Measurements from ENCODE around the gene UBL4B.

The UBL4B gene

GRCh38 chr1:110084227-110085078, 27.8 kb upstream of the UBL4B start:
- Histone ChIP-seq H3K27me3 (ENCODE audit: control insufficient read depth, insufficient read depth, low read length) (peaks cover 56% of the 10 kb centered on the region), H3K4me1 (ENCODE audit: control insufficient read depth, insufficient read depth, low read length) (peaks cover 2% of the 10 kb centered on the region; the same call in 1 of the 2 replicates), H3K36me3 (ENCODE audit: control insufficient read depth, insufficient read depth, low read length) (no peaks in the 10 kb centered on the region), H3K27ac (ENCODE audit: low read length) (no peak overlapping the region), H3K9me3 (ENCODE audit: control insufficient read depth, insufficient read depth, low read length) (no peaks in the 10 kb centered on the region), H3K4me3 (ENCODE audit: low read length) (peak overlapping the region; percentile 33)
- DNase-seq (ENCODE audit: low read depth, low spot score), result no peak
- no CpG with 5 or more reads among the region's 72 CpGs for whole genome bisulfite sequencing (ENCODE audit: insufficient coverage, insufficient read length)

- Histone ChIP-seq H3K36me3 (ENCODE audit: control insufficient read depth, insufficient read depth, low read length) (no peaks in the 10 kb centered on the region), H3K27me3 (ENCODE audit: control insufficient read depth, insufficient read depth, low read length) (peaks cover 56% of the 10 kb centered on the region), H3K27ac (ENCODE audit: low read length) (no peak overlapping the region), H3K4me3 (ENCODE audit: low read length) (no peak overlapping the region), H3K4me1 (ENCODE audit: control insufficient read depth, insufficient read depth, low read length) (peaks cover 4% of the 10 kb centered on the region; the same call in 1 of the 2 replicates), H3K9me3 (ENCODE audit: control insufficient read depth, insufficient read depth, low read length) (no peaks in the 10 kb centered on the region)
- no peak for DNase-seq (ENCODE audit: low read depth, low spot score)
- WGBS (ENCODE audit: insufficient coverage, insufficient read length), result no CpG with 5 or more reads among the region's 5 CpGs
These were observed 26.6 kb upstream of the UBL4B start for GRCh38 chr1:110085671-110086070.

- no peak for DNase-seq (ENCODE audit: low read depth, low spot score)
- no peak overlapping the region for H3K4me3 ChIP-seq (ENCODE audit: low read length)
- H3K9me3 ChIP-seq (ENCODE audit: control insufficient read depth, insufficient read depth, low read length), result no peaks in the 10 kb centered on the region
- no peaks in the 10 kb centered on the region for H3K36me3 ChIP-seq (ENCODE audit: control insufficient read depth, insufficient read depth, low read length)
- no peak overlapping the region for H3K27ac ChIP-seq (ENCODE audit: low read length)
- peaks cover 4% of the 10 kb centered on the region; the same call in 1 of the 2 replicates for H3K4me1 ChIP-seq (ENCODE audit: control insufficient read depth, insufficient read depth, low read length)
- H3K27me3 ChIP-seq (ENCODE audit: control insufficient read depth, insufficient read depth, low read length), result peaks cover 52% of the 10 kb centered on the region
- no CpG with 5 or more reads among the region's 4 CpGs for WGBS (ENCODE audit: insufficient coverage, insufficient read length)
These were observed 25.3 kb upstream of the UBL4B start for GRCh38 chr1:110086961-110087360.

- Histone ChIP-seq H3K4me3 (ENCODE audit: low read length) (no peak overlapping the region), H3K27me3 (ENCODE audit: control insufficient read depth, insufficient read depth, low read length) (peaks cover 42% of the 10 kb centered on the region), H3K36me3 (ENCODE audit: control insufficient read depth, insufficient read depth, low read length) (no peaks in the 10 kb centered on the region), H3K4me1 (ENCODE audit: control insufficient read depth, insufficient read depth, low read length) (peaks cover 4% of the 10 kb centered on the region; the same call in 1 of the 2 replicates), H3K9me3 (ENCODE audit: control insufficient read depth, insufficient read depth, low read length) (no peaks in the 10 kb centered on the region), H3K27ac (ENCODE audit: low read length) (no peak overlapping the region)
- DNase-seq (ENCODE audit: low read depth, low spot score), result no peak
- WGBS (ENCODE audit: insufficient coverage, insufficient read length), result no CpG with 5 or more reads among the region's 15 CpGs
These were observed 24.2 kb upstream of the UBL4B start for GRCh38 chr1:110087812-110088738.

GRCh38 chr1:110088739-110089316, 23.4 kb upstream of the UBL4B start:
- peaks cover 35% of the 10 kb centered on the region for H3K27me3 ChIP-seq (ENCODE audit: control insufficient read depth, insufficient read depth, low read length)
- H3K36me3 ChIP-seq (ENCODE audit: control insufficient read depth, insufficient read depth, low read length), result no peaks in the 10 kb centered on the region
- H3K9me3 ChIP-seq (ENCODE audit: control insufficient read depth, insufficient read depth, low read length), result no peaks in the 10 kb centered on the region
- no peak overlapping the region for H3K27ac ChIP-seq (ENCODE audit: low read length)
- H3K4me1 ChIP-seq (ENCODE audit: control insufficient read depth, insufficient read depth, low read length), result peaks cover 3% of the 10 kb centered on the region; the same call in 1 of the 2 replicates
- H3K4me3 ChIP-seq (ENCODE audit: low read length), result no peak overlapping the region
- WGBS (ENCODE audit: insufficient coverage, insufficient read length), result no CpG with 5 or more reads among the region's 10 CpGs
- DNase-seq (ENCODE audit: low read depth, low spot score), result no peak

GRCh38 chr1:110089561-110090275, 22.5 kb upstream of the UBL4B start:
- Histone ChIP-seq H3K27ac (ENCODE audit: low read length) (no peak overlapping the region), H3K4me1 (ENCODE audit: control insufficient read depth, insufficient read depth, low read length) (peaks cover 2% of the 10 kb centered on the region; the same call in 1 of the 2 replicates), H3K36me3 (ENCODE audit: control insufficient read depth, insufficient read depth, low read length) (no peaks in the 10 kb centered on the region), H3K9me3 (ENCODE audit: control insufficient read depth, insufficient read depth, low read length) (no peaks in the 10 kb centered on the region), H3K4me3 (ENCODE audit: low read length) (no peak overlapping the region), H3K27me3 (ENCODE audit: control insufficient read depth, insufficient read depth, low read length) (peaks cover 26% of the 10 kb centered on the region)
- no peak for DNase-seq (ENCODE audit: low read depth, low spot score)
- WGBS (ENCODE audit: insufficient coverage, insufficient read length), result no CpG with 5 or more reads among the region's 7 CpGs

- no CpG with 5 or more reads among the region's 2 CpGs for WGBS (ENCODE audit: insufficient coverage, insufficient read length)
These were observed 20.9 kb upstream of the UBL4B start for GRCh38 chr1:110091381-110091780.

GRCh38 chr1:110091791-110092190, 20.5 kb upstream of the UBL4B start:
- WGBS (ENCODE audit: insufficient coverage, insufficient read length), result no CpG with 5 or more reads among the region's 3 CpGs
- no peak for DNase-seq (ENCODE audit: low read depth, low spot score)
- peaks cover 6% of the 10 kb centered on the region; the same call in 1 of the 2 replicates for H3K27me3 ChIP-seq (ENCODE audit: control insufficient read depth, insufficient read depth, low read length)
- H3K9me3 ChIP-seq (ENCODE audit: control insufficient read depth, insufficient read depth, low read length), result no peaks in the 10 kb centered on the region
- H3K4me1 ChIP-seq (ENCODE audit: control insufficient read depth, insufficient read depth, low read length), result peaks cover 2% of the 10 kb centered on the region; the same call in 1 of the 2 replicates
- H3K4me3 ChIP-seq (ENCODE audit: low read length), result no peak overlapping the region; the same call in 1 of the 2 replicates
- H3K36me3 ChIP-seq (ENCODE audit: control insufficient read depth, insufficient read depth, low read length), result no peaks in the 10 kb centered on the region
- H3K27ac ChIP-seq (ENCODE audit: low read length), result no peak overlapping the region

More at GRCh38 chr1:110091381-110091780, 20.9 kb upstream of the UBL4B start:
- no peaks in the 10 kb centered on the region for H3K9me3 ChIP-seq (ENCODE audit: control insufficient read depth, insufficient read depth, low read length)
- H3K4me3 ChIP-seq (ENCODE audit: low read length), result no peak overlapping the region; the same call in 1 of the 2 replicates
- H3K27ac ChIP-seq (ENCODE audit: low read length), result no peak overlapping the region
- H3K27me3 ChIP-seq (ENCODE audit: control insufficient read depth, insufficient read depth, low read length), result peaks cover 10% of the 10 kb centered on the region
- no peaks in the 10 kb centered on the region for H3K36me3 ChIP-seq (ENCODE audit: control insufficient read depth, insufficient read depth, low read length)
- no peak for DNase-seq (ENCODE audit: low read depth, low spot score)
- peaks cover 2% of the 10 kb centered on the region; the same call in 1 of the 2 replicates for H3K4me1 ChIP-seq (ENCODE audit: control insufficient read depth, insufficient read depth, low read length)

- no peak overlapping the region for H3K27ac ChIP-seq (ENCODE audit: low read length)
These were observed 19.3 kb upstream of the UBL4B start for GRCh38 chr1:110092991-110093390.

More at GRCh38 chr1:110092991-110093390, 19.3 kb upstream of the UBL4B start:
- no peak for DNase-seq (ENCODE audit: low read depth, low spot score)
- Histone ChIP-seq H3K27me3 (ENCODE audit: control insufficient read depth, insufficient read depth, low read length) (no peaks in the 10 kb centered on the region; the same call in 1 of the 2 replicates), H3K4me3 (ENCODE audit: low read length) (no peak overlapping the region), H3K36me3 (ENCODE audit: control insufficient read depth, insufficient read depth, low read length) (no peaks in the 10 kb centered on the region), H3K4me1 (ENCODE audit: control insufficient read depth, insufficient read depth, low read length) (peaks cover 2% of the 10 kb centered on the region; the same call in 1 of the 2 replicates), H3K9me3 (ENCODE audit: control insufficient read depth, insufficient read depth, low read length) (no peaks in the 10 kb centered on the region)
- WGBS (ENCODE audit: insufficient coverage, insufficient read length), result no CpG with 5 or more reads among the region's 2 CpGs

All from iPS DF 6.9 (cell line).